ENCODE measurements around the gene ZNF865. TPM values are rescaled to one million over a fixed set of nuclear protein-coding genes. Genes with fewer than 3 reads are reported as not detected.

ZNF865 gene
- total and polyA plus RNA-seq, 2 donors (not counting 1 experiment from before 2014, with no cell fraction given) = 1.2 TPM

- H3K79me2 ChIP-seq (ENCODE audit: control insufficient read depth, insufficient read depth, low read length) = no peaks in the 10 kb centered on the region
- peak overlapping the region; percentile 93 for H3K4me2 ChIP-seq (ENCODE audit: extremely low read depth, insufficient read depth, low read length)
- H3K36me3 ChIP-seq (ENCODE audit: control insufficient read depth, insufficient read depth, low read length) = peaks cover 5% of the 10 kb centered on the region
- peaks cover 2% of the 10 kb centered on the region for H3K4me1 ChIP-seq (ENCODE audit: control insufficient read depth, extremely low read depth, insufficient read depth, low read length)
- H3K9me3 ChIP-seq (ENCODE audit: control insufficient read depth, insufficient read depth, low read depth, low read length) = no peaks in the 10 kb centered on the region
- no peak for DNase-seq (ENCODE audit: low read depth in 2 of 2)
- TF ChIP-seq EZH2 (IDR thresholded peaks at IDR 0.05; ENCODE audit: low read length, missing control alignments) (no peak), CTCF (conservative IDR thresholded peaks at IDR 0.05 in 1 of 2, IDR thresholded peaks at IDR 0.05 in 1 of 2; ENCODE audit: low read depth in 1 of 2, low read length in 2 of 2) (no peak)
- no peak overlapping the region for H3K27ac ChIP-seq (ENCODE audit: insufficient read depth, low read length)
- peak overlapping the region; percentile 95 for H2AFZ ChIP-seq (ENCODE audit: low read length)
- H3K9ac ChIP-seq (ENCODE audit: insufficient read depth, low read length) = no peak overlapping the region
- peak overlapping the region; percentile 43 to 84 (median 68) for H3K4me3 ChIP-seq (replicated peaks in 1 of 4; ENCODE audit: control extremely low read depth in 1 of 4, insufficient read depth in 1 of 4, low read depth in 3 of 4, low read length in 4 of 4)
- H4K20me1 ChIP-seq (ENCODE audit: control insufficient read depth, extremely low read depth, insufficient read depth, low read length) = no peaks in the 10 kb centered on the region
- H3K27me3 ChIP-seq (ENCODE audit: control insufficient read depth, insufficient read depth, low read length) = no peaks in the 10 kb centered on the region
Measured at GRCh38 chr19:55625004-55625326, 19.5 kb downstream of the ZNF865 start.

GRCh38 chr19:55626350-55626749, 20.9 kb downstream of the ZNF865 start:
- Histone ChIP-seq H3K9me3 (ENCODE audit: control insufficient read depth, insufficient read depth, low read depth, low read length) (no peaks in the 10 kb centered on the region), H3K36me3 (ENCODE audit: control insufficient read depth, insufficient read depth, low read length) (peaks cover 3% of the 10 kb centered on the region), H3K27me3 (ENCODE audit: control insufficient read depth, insufficient read depth, low read length) (no peaks in the 10 kb centered on the region), H3K4me2 (ENCODE audit: extremely low read depth, insufficient read depth, low read length) (no peak overlapping the region), H3K9ac (ENCODE audit: insufficient read depth, low read length) (no peak overlapping the region), H3K79me2 (ENCODE audit: control insufficient read depth, insufficient read depth, low read length) (no peaks in the 10 kb centered on the region), H3K4me1 (ENCODE audit: control insufficient read depth, extremely low read depth, insufficient read depth, low read length) (peaks cover 2% of the 10 kb centered on the region), H2AFZ (ENCODE audit: low read length) (no peak overlapping the region), H4K20me1 (ENCODE audit: control insufficient read depth, extremely low read depth, insufficient read depth, low read length) (no peaks in the 10 kb centered on the region), H3K27ac (ENCODE audit: insufficient read depth, low read length) (no peak overlapping the region), H3K4me3 (replicated peaks in 1 of 4; ENCODE audit: control extremely low read depth in 1 of 4, insufficient read depth in 1 of 4, low read depth in 3 of 4, low read length in 4 of 4) (no peak overlapping the region)
- DNase-seq (ENCODE audit: low read depth in 2 of 2) = no peak
- TF ChIP-seq CTCF (conservative IDR thresholded peaks at IDR 0.05 in 1 of 2, IDR thresholded peaks at IDR 0.05 in 1 of 2; ENCODE audit: low read depth in 1 of 2, low read length in 2 of 2) (no peak), EZH2 (IDR thresholded peaks at IDR 0.05; ENCODE audit: low read length, missing control alignments) (no peak)

- Histone ChIP-seq H3K4me1 (ENCODE audit: control insufficient read depth, extremely low read depth, insufficient read depth, low read length) (peaks cover 6% of the 10 kb centered on the region), H3K4me2 (ENCODE audit: extremely low read depth, insufficient read depth, low read length) (no peak overlapping the region), H4K20me1 (ENCODE audit: control insufficient read depth, extremely low read depth, insufficient read depth, low read length) (no peaks in the 10 kb centered on the region), H3K79me2 (ENCODE audit: control insufficient read depth, insufficient read depth, low read length) (peaks cover 25% of the 10 kb centered on the region), H3K36me3 (ENCODE audit: control insufficient read depth, insufficient read depth, low read length) (peaks cover under 1% of the 10 kb centered on the region), H3K9ac (ENCODE audit: insufficient read depth, low read length) (no peak overlapping the region), H3K27me3 (ENCODE audit: control insufficient read depth, insufficient read depth, low read length) (no peaks in the 10 kb centered on the region), H2AFZ (ENCODE audit: low read length) (peak overlapping the region; percentile 84), H3K9me3 (ENCODE audit: control insufficient read depth, insufficient read depth, low read depth, low read length) (no peaks in the 10 kb centered on the region), H3K4me3 (replicated peaks in 1 of 4; ENCODE audit: control extremely low read depth in 1 of 4, insufficient read depth in 1 of 4, low read depth in 3 of 4, low read length in 4 of 4) (no peak overlapping the region), H3K27ac (ENCODE audit: insufficient read depth, low read length) (no peak overlapping the region)
- TF ChIP-seq CTCF (conservative IDR thresholded peaks at IDR 0.05 in 1 of 2, IDR thresholded peaks at IDR 0.05 in 1 of 2; ENCODE audit: low read depth in 1 of 2, low read length in 2 of 2) (peak; percentile 79 to 85), EZH2 (IDR thresholded peaks at IDR 0.05; ENCODE audit: low read length, missing control alignments) (no peak)
- peak; percentile 90 to 97 for DNase-seq (ENCODE audit: low read depth in 2 of 2)
Measured at GRCh38 chr19:55632463-55632834, 27.0 kb downstream of the ZNF865 start.

Data from fibroblast of lung (primary cell).